ENCODE measurements around the gene PRKCZ. TPM values are rescaled to one million over a fixed set of nuclear protein-coding genes. Genes with fewer than 3 reads are reported as not detected.

Gene PRKCZ
- total RNA-seq, 2 experiments from 2014 or later = 17.8 to 19.0 TPM

GRCh38 chr1:2089051-2089450 lies 38.8 kb downstream of the PRKCZ start:
- Mint-ChIP-seq H3K9me3 (no peaks in the 10 kb centered on the region), H3K27ac (no peak overlapping the region), H3K4me1 (ENCODE audit: low read depth) (no peaks in the 10 kb centered on the region), H3K4me3 (no peak overlapping the region), H3K27me3 (no peaks in the 10 kb centered on the region), H3K36me3 (ENCODE audit: low read depth) (no peaks in the 10 kb centered on the region)
- ChIA-PET CTCF (no interaction called here), POLR2A (no interaction called here)
- Histone ChIP-seq H3K4me3 (ENCODE audit: low read length) (no peak overlapping the region), H3K36me3 (ENCODE audit: insufficient read depth, low read length) (peaks cover 3% of the 10 kb centered on the region), H3K27me3 (ENCODE audit: control insufficient read depth in 1 of 2, insufficient read depth in 2 of 2, low read length in 2 of 2) (no peaks in the 10 kb centered on the region), H3K4me1 (ENCODE audit: insufficient read depth, low read length) (no peaks in the 10 kb centered on the region), H3K9me3 (ENCODE audit: control insufficient read depth in 1 of 2, insufficient read depth in 1 of 2, low read length in 2 of 2) (no peaks in the 10 kb centered on the region), H3K27ac (ENCODE audit: low read depth in 1 of 2, low read length in 2 of 2) (no peak overlapping the region)
- intact Hi-C loops (cut with DNase I, micrococcal nuclease) = no loop called here
- no peak for DNase-seq
- ATAC-seq (ENCODE audit: poor library complexity) = no peak
- TF ChIP-seq CTCF (IDR thresholded peaks at IDR 0.05) = no peak

- no peak overlapping the region for H3K4me3 ChIP-seq (ENCODE audit: low read length)
Measured at GRCh38 chr1:2090216-2090890, 40.1 kb downstream of the PRKCZ start.

GRCh38 chr1:2091611-2092604 lies 41.7 kb downstream of the PRKCZ start:
- intact Hi-C loops (cut with DNase I, micrococcal nuclease) = loop anchor here in 1 of 2 experiments (1.0 kb wide), 1 partner anchor 82 kb away; no protein-coding TSS in a partner anchor
- Histone ChIP-seq H3K4me1 (ENCODE audit: insufficient read depth, low read length) (no peaks in the 10 kb centered on the region), H3K9me3 (ENCODE audit: control insufficient read depth in 1 of 2, insufficient read depth in 1 of 2, low read length in 2 of 2) (peaks cover 0 to 17% of the 10 kb centered on the region in 2 experiments), H3K27ac (ENCODE audit: low read depth in 1 of 2, low read length in 2 of 2) (no peak overlapping the region), H3K36me3 (ENCODE audit: insufficient read depth, low read length) (peaks cover 3% of the 10 kb centered on the region), H3K4me3 (ENCODE audit: low read length) (no peak overlapping the region), H3K27me3 (ENCODE audit: control insufficient read depth in 1 of 2, insufficient read depth in 2 of 2, low read length in 2 of 2) (no peaks in the 10 kb centered on the region)
- Mint-ChIP-seq H3K36me3 (ENCODE audit: low read depth) (no peaks in the 10 kb centered on the region), H3K27me3 (no peaks in the 10 kb centered on the region), H3K9me3 (no peaks in the 10 kb centered on the region), H3K27ac (no peak overlapping the region), H3K4me3 (no peak overlapping the region), H3K4me1 (ENCODE audit: low read depth) (no peaks in the 10 kb centered on the region)
- ATAC-seq (ENCODE audit: poor library complexity) = peak; percentile 60
- peak; percentile 82 for TF ChIP-seq CTCF (IDR thresholded peaks at IDR 0.05)
- DNase-seq = peak; percentile 11 to 67 (median 36)
- ChIA-PET POLR2A (no interaction called here), CTCF (no interaction called here)

More at GRCh38 chr1:2090216-2090890, 40.1 kb downstream of the PRKCZ start:
- Mint-ChIP-seq H3K4me3 (no peak overlapping the region), H3K4me1 (ENCODE audit: low read depth) (no peaks in the 10 kb centered on the region), H3K27me3 (no peaks in the 10 kb centered on the region), H3K27ac (no peak overlapping the region), H3K9me3 (no peaks in the 10 kb centered on the region), H3K36me3 (ENCODE audit: low read depth) (no peaks in the 10 kb centered on the region)
- H3K27ac ChIP-seq (ENCODE audit: low read depth in 1 of 2, low read length in 2 of 2) = no peak overlapping the region
- no peaks in the 10 kb centered on the region for H3K27me3 ChIP-seq (ENCODE audit: control insufficient read depth in 1 of 2, insufficient read depth in 2 of 2, low read length in 2 of 2)
- H3K4me1 ChIP-seq (ENCODE audit: insufficient read depth, low read length) = no peaks in the 10 kb centered on the region
- intact Hi-C loops (cut with DNase I, micrococcal nuclease) = no loop called here
- TF ChIP-seq CTCF (IDR thresholded peaks at IDR 0.05) = no peak
- peaks cover 0 to 4% of the 10 kb centered on the region in 2 experiments for H3K9me3 ChIP-seq (ENCODE audit: control insufficient read depth in 1 of 2, insufficient read depth in 1 of 2, low read length in 2 of 2)
- H3K36me3 ChIP-seq (ENCODE audit: insufficient read depth, low read length) = peaks cover 3% of the 10 kb centered on the region
- ATAC-seq (ENCODE audit: poor library complexity) = no peak
- ChIA-PET POLR2A (no interaction called here), CTCF (no interaction called here)
- DNase-seq = no peak
